Activated T-cell treated with anti-CD3 and anti-CD28 coated beads, Interleukin-2, amount 50 U/mL, for 4 hours (primary cell): ENCODE results near the gene TEKTIP1. TPM values are rescaled to one million over a fixed set of nuclear protein-coding genes. Genes with fewer than 3 reads are reported as not detected.
"Not testable (repeated sequence)": the region's sequence is repeated elsewhere in the genome, so short reads cannot be mapped to it uniquely, and the experiment has no call there.

Source experiments
- ATAC-seq, 2 donors: fragments of 200-7000 bp; cut with Tn5 transposase; one replicate each; pipeline ENCODE4 v1.10.0; 2021
- DNase-seq: peaks from one replicate; pipeline ENCODE4 v3.0.0-alpha.2; 2020
- H3K27me3 Mint-ChIP-seq: one replicate; pipeline ENCODE4 v1.8.0; 2021; ENCODE audit warnings: low read depth, mixed read lengths
- H3K36me3 Mint-ChIP-seq: one replicate; pipeline ENCODE4 v1.8.0; 2022; ENCODE audit warnings: mixed read lengths; ENCODE audit not compliant: insufficient read depth
- H3K4me1 Mint-ChIP-seq: one replicate; pipeline ENCODE4 v1.8.0; 2021; ENCODE audit warnings: low read depth, mixed read lengths
- H3K4me3 Mint-ChIP-seq: one replicate; pipeline ENCODE4 v1.8.0; 2021; ENCODE audit warnings: mild to moderate bottlenecking, moderate library complexity, mixed read lengths
- H3K9me3 Mint-ChIP-seq: one replicate; pipeline ENCODE4 v1.8.0; 2021; ENCODE audit warnings: mixed read lengths
- total RNA-seq, 3 donors: library from RNA; stranded (reverse); gene quantifications; one replicate each; pipeline ENCODE4 v1.2.1, GENCODE V29; 2021

TEKTIP1 gene
- total RNA-seq, 3 donors from 2014 or later: 1.0 to 1.1 TPM; not detected in 1

- Mint-ChIP-seq H3K36me3 (peaks cover 9% of the 10 kb centered on the region), H3K4me1 (peaks cover 6% of the 10 kb centered on the region), H3K4me3 (no peak overlapping the region), H3K9me3 (no peaks in the 10 kb centered on the region), H3K27me3 (no peaks in the 10 kb centered on the region)
- ATAC-seq (no peak), DNase-seq (no peak)
These were observed 14.7 kb upstream of the TEKTIP1 start for GRCh38 chr19:3524078-3524842.

GRCh38 chr19:3524904-3525451 is 14.0 kb upstream of the TEKTIP1 start:
- H3K27me3 Mint-ChIP-seq: no peaks in the 10 kb centered on the region
- no peaks in the 10 kb centered on the region for H3K9me3 Mint-ChIP-seq
- no peak for DNase-seq
- peaks cover 9% of the 10 kb centered on the region for H3K36me3 Mint-ChIP-seq
- H3K4me3 Mint-ChIP-seq: no peak overlapping the region
- peaks cover 6% of the 10 kb centered on the region for H3K4me1 Mint-ChIP-seq
- ATAC-seq: no peak

- no peak overlapping the region for H3K4me3 Mint-ChIP-seq
- H3K36me3 Mint-ChIP-seq: peaks cover 8% of the 10 kb centered on the region
- no peaks in the 10 kb centered on the region for H3K4me1 Mint-ChIP-seq
- H3K9me3 Mint-ChIP-seq: no peaks in the 10 kb centered on the region
- no peak for ATAC-seq
- DNase-seq: no peak
- no peaks in the 10 kb centered on the region for H3K27me3 Mint-ChIP-seq
These were observed 12.3 kb upstream of the TEKTIP1 start for GRCh38 chr19:3526507-3527237.

- H3K9me3 Mint-ChIP-seq: no peaks in the 10 kb centered on the region
- peaks cover 5% of the 10 kb centered on the region for H3K36me3 Mint-ChIP-seq
- ATAC-seq (no peak), DNase-seq (no peak)
- H3K4me3 Mint-ChIP-seq: no peak overlapping the region
- no peaks in the 10 kb centered on the region for H3K4me1 Mint-ChIP-seq
- no peaks in the 10 kb centered on the region for H3K27me3 Mint-ChIP-seq
These were observed 11.6 kb upstream of the TEKTIP1 start for GRCh38 chr19:3527238-3527910.

GRCh38 chr19:3528080-3528479 is 10.9 kb upstream of the TEKTIP1 start:
- Mint-ChIP-seq H3K36me3 (peaks cover 7% of the 10 kb centered on the region), H3K9me3 (no peaks in the 10 kb centered on the region), H3K4me3 (no peak overlapping the region), H3K27me3 (no peaks in the 10 kb centered on the region), H3K4me1 (no peaks in the 10 kb centered on the region)
- ATAC-seq: no peak
- DNase-seq: no peak

- Mint-ChIP-seq H3K27me3 (no peaks in the 10 kb centered on the region), H3K4me1 (no peaks in the 10 kb centered on the region)
- ATAC-seq: no peak
These were observed 10.3 kb upstream of the TEKTIP1 start for GRCh38 chr19:3528539-3529211.

GRCh38 chr19:3529299-3529698 is 9.7 kb upstream of the TEKTIP1 start:
- H3K9me3 Mint-ChIP-seq, H3K4me3 Mint-ChIP-seq, H3K4me1 Mint-ChIP-seq, H3K27me3 Mint-ChIP-seq, DNase-seq, ATAC-seq, H3K36me3 Mint-ChIP-seq: not testable (repeated sequence)

More at GRCh38 chr19:3528539-3529211, 10.3 kb upstream of the TEKTIP1 start:
- Mint-ChIP-seq H3K36me3 (peaks cover 7% of the 10 kb centered on the region), H3K9me3 (no peaks in the 10 kb centered on the region), H3K4me3 (no peak overlapping the region)
- no peak for DNase-seq

- Mint-ChIP-seq H3K36me3 (peaks cover 13% of the 10 kb centered on the region), H3K9me3 (no peaks in the 10 kb centered on the region), H3K4me1 (no peaks in the 10 kb centered on the region), H3K27me3 (no peaks in the 10 kb centered on the region), H3K4me3 (no peak overlapping the region)
- ATAC-seq: no peak
- no peak for DNase-seq
These were observed 8.6 kb upstream of the TEKTIP1 start for GRCh38 chr19:3530389-3530788.

- no peak overlapping the region for H3K4me3 Mint-ChIP-seq
- no peaks in the 10 kb centered on the region for H3K4me1 Mint-ChIP-seq
- no peaks in the 10 kb centered on the region for H3K9me3 Mint-ChIP-seq
- DNase-seq (no peak), ATAC-seq (no peak)
- no peaks in the 10 kb centered on the region for H3K27me3 Mint-ChIP-seq
- peaks cover 15% of the 10 kb centered on the region for H3K36me3 Mint-ChIP-seq
These were observed 7.3 kb upstream of the TEKTIP1 start for GRCh38 chr19:3531716-3532115.

- ATAC-seq: no peak
- no peaks in the 10 kb centered on the region for H3K4me1 Mint-ChIP-seq
- no peak for DNase-seq
These were observed 6.7 kb upstream of the TEKTIP1 start for GRCh38 chr19:3532154-3532786.

GRCh38 chr19:3533033-3533432 is 5.9 kb upstream of the TEKTIP1 start:
- Mint-ChIP-seq H3K4me3 (no peak overlapping the region), H3K36me3 (peaks cover 15% of the 10 kb centered on the region), H3K4me1 (no peaks in the 10 kb centered on the region), H3K9me3 (no peaks in the 10 kb centered on the region), H3K27me3 (no peaks in the 10 kb centered on the region)
- no peak for DNase-seq
- no peak for ATAC-seq

More at GRCh38 chr19:3532154-3532786, 6.7 kb upstream of the TEKTIP1 start:
- no peaks in the 10 kb centered on the region for H3K27me3 Mint-ChIP-seq
- peaks cover 15% of the 10 kb centered on the region for H3K36me3 Mint-ChIP-seq
- H3K4me3 Mint-ChIP-seq: no peak overlapping the region
- no peaks in the 10 kb centered on the region for H3K9me3 Mint-ChIP-seq

- no peak overlapping the region for H3K4me3 Mint-ChIP-seq
These were observed 5.3 kb upstream of the TEKTIP1 start for GRCh38 chr19:3533563-3534216.

More at GRCh38 chr19:3533563-3534216, 5.3 kb upstream of the TEKTIP1 start:
- Mint-ChIP-seq H3K27me3 (no peaks in the 10 kb centered on the region), H3K4me1 (no peaks in the 10 kb centered on the region), H3K36me3 (peaks cover 18% of the 10 kb centered on the region), H3K9me3 (no peaks in the 10 kb centered on the region)
- DNase-seq (no peak), ATAC-seq (no peak)
